MM.1S (cell line): Measurements from ENCODE around the gene DEPDC1.

Experiments used
- DNase-seq: peaks from one replicate; pipeline ENCODE4 v3.0.0-alpha.2; 2015
- H2AFZ ChIP-seq: fragments of 300-600 bp; sonication (generic); 2 replicates; pipeline ENCODE4 v1.6.0; 2016; ENCODE audit warnings: antibody characterized with exemption, low read length
- H3F3A ChIP-seq: fragments of 300-600 bp; sonication (generic); 2 replicates; pipeline ENCODE4 v1.6.1; 2016; ENCODE audit warnings: mild to moderate bottlenecking, antibody characterized with exemption, low read length, moderate library complexity, mixed read lengths; ENCODE audit not compliant: insufficient read depth
- H3K27ac ChIP-seq: fragments of 300-600 bp; sonication (generic); 2 replicates; pipeline ENCODE4 v1.5.1; 2016; ENCODE audit warnings: mild to moderate bottlenecking, low read length
- H3K27me3 ChIP-seq: fragments of 300-600 bp; sonication (generic); replicated peaks from 2 replicates; pipeline ENCODE4 v1.6.0; 2016; ENCODE audit warnings: low read length; ENCODE audit not compliant: insufficient read depth
- H3K36me3 ChIP-seq: fragments of 300-600 bp; sonication (generic); replicated peaks from 2 replicates; pipeline ENCODE4 v1.6.1; 2016; ENCODE audit warnings: mild to moderate bottlenecking, low read length, mixed read lengths; ENCODE audit not compliant: insufficient read depth
- H3K4me1 ChIP-seq: fragments of 300-600 bp; sonication (generic); 2 replicates; pipeline ENCODE4 v1.6.1; 2016; ENCODE audit warnings: low read length, mixed read lengths
- H3K4me2 ChIP-seq: fragments of 300-600 bp; sonication (generic); 2 replicates; pipeline ENCODE4 v1.6.0; 2016; ENCODE audit warnings: low read depth, low read length
- H3K4me3 ChIP-seq: fragments of 300-600 bp; sonication (generic); 2 replicates; pipeline ENCODE4 v1.5.1; 2016; ENCODE audit warnings: low read length, mixed read lengths
- H3K79me2 ChIP-seq: fragments of 300-600 bp; sonication (generic); 2 replicates; pipeline ENCODE4 v1.6.1; 2016; ENCODE audit warnings: mixed run types, low read length, mixed read lengths
- H3K9ac ChIP-seq: fragments of 300-600 bp; sonication (generic); 2 replicates; pipeline ENCODE4 v1.6.1; 2016; ENCODE audit warnings: low read length, mixed read lengths
- H3K9me2 ChIP-seq: fragments of 300-600 bp; sonication (generic); replicated peaks from 2 replicates; pipeline ENCODE4 v1.6.1; 2016; ENCODE audit warnings: mild to moderate bottlenecking, low read length, mixed read lengths; ENCODE audit not compliant: insufficient read depth
- H3K9me3 ChIP-seq: fragments of 300-600 bp; sonication (generic); replicated peaks from 2 replicates; pipeline ENCODE4 v1.6.1; 2016; ENCODE audit warnings: mild to moderate bottlenecking, low read length, mixed read lengths; ENCODE audit not compliant: insufficient read depth
- H4K20me1 ChIP-seq: fragments of 300-600 bp; sonication (generic); 2 replicates; pipeline ENCODE4 v1.6.1; 2016; ENCODE audit warnings: mild to moderate bottlenecking, low read length, moderate library complexity, mixed read lengths; ENCODE audit not compliant: insufficient read depth
- CTCF ChIP-seq: fragments of 300-600 bp; sonication (generic); IDR thresholded peaks from 2 replicates; pipeline ENCODE4 v1.5.1; 2016; ENCODE audit warnings: antibody characterized with exemption, low read length, mixed read lengths
- EZH2 ChIP-seq: fragments of 300-600 bp; sonication (generic); optimal IDR thresholded peaks from 2 replicates; pipeline ENCODE3; 2017; ENCODE audit warnings: low read depth, mild to moderate bottlenecking, antibody characterized with exemption, low read length, mixed read lengths
- EZH2phosphoT487 ChIP-seq: fragments of 300-600 bp; sonication (generic); IDR thresholded peaks from 2 replicates; pipeline ENCODE4 v1.6.1; 2018; ENCODE audit warnings: antibody characterized with exemption, low read length

Gene DEPDC1

GRCh38 chr1:68460935-68461334 lies 35.9 kb downstream of the DEPDC1 start:
- no peaks in the 10 kb centered on the region for H3K27me3 ChIP-seq
- no peaks in the 10 kb centered on the region for H4K20me1 ChIP-seq
- DNase-seq: no peak
- no peak overlapping the region for H3K9ac ChIP-seq
- H3K4me2 ChIP-seq: no peak overlapping the region
- no peak overlapping the region for H3K4me3 ChIP-seq
- no peaks in the 10 kb centered on the region for H3K9me3 ChIP-seq
- H3K27ac ChIP-seq: no peak overlapping the region
- no peaks in the 10 kb centered on the region for H3K79me2 ChIP-seq
- H3F3A ChIP-seq: no peaks in the 10 kb centered on the region
- H3K36me3 ChIP-seq: no peaks in the 10 kb centered on the region
- no peak overlapping the region for H2AFZ ChIP-seq
- no peaks in the 10 kb centered on the region for H3K9me2 ChIP-seq
- TF ChIP-seq EZH2 (no peak), CTCF (no peak), EZH2phosphoT487 (no peak)
- H3K4me1 ChIP-seq: no peaks in the 10 kb centered on the region

GRCh38 chr1:68459796-68460195 lies 37.1 kb downstream of the DEPDC1 start:
- Histone ChIP-seq H3K4me1 (no peaks in the 10 kb centered on the region), H3K4me2 (no peak overlapping the region), H3K9ac (no peak overlapping the region), H3K27me3 (no peaks in the 10 kb centered on the region), H3K27ac (no peak overlapping the region), H3K9me2 (no peaks in the 10 kb centered on the region), H2AFZ (no peak overlapping the region), H3K9me3 (no peaks in the 10 kb centered on the region), H3K36me3 (no peaks in the 10 kb centered on the region), H3F3A (no peaks in the 10 kb centered on the region), H3K4me3 (no peak overlapping the region), H3K79me2 (no peaks in the 10 kb centered on the region), H4K20me1 (no peaks in the 10 kb centered on the region)
- TF ChIP-seq EZH2 (no peak), EZH2phosphoT487 (no peak), CTCF (no peak)
- no peak for DNase-seq

GRCh38 chr1:68459091-68459490 lies 37.8 kb downstream of the DEPDC1 start:
- Histone ChIP-seq H3K36me3 (no peaks in the 10 kb centered on the region), H3K27ac (no peak overlapping the region), H4K20me1 (no peaks in the 10 kb centered on the region), H3K79me2 (no peaks in the 10 kb centered on the region), H3K27me3 (no peaks in the 10 kb centered on the region), H3F3A (no peaks in the 10 kb centered on the region), H3K9me2 (no peaks in the 10 kb centered on the region), H3K4me1 (no peaks in the 10 kb centered on the region), H2AFZ (no peak overlapping the region), H3K4me3 (no peak overlapping the region), H3K9ac (no peak overlapping the region), H3K4me2 (no peak overlapping the region), H3K9me3 (no peaks in the 10 kb centered on the region)
- TF ChIP-seq EZH2 (no peak), CTCF (no peak), EZH2phosphoT487 (no peak)
- DNase-seq: no peak
